ENCODE results near the gene AASS.

- TF ChIP-seq CTCF (IDR thresholded peaks at IDR 0.05) (no peak), POLR2A (IDR thresholded peaks at IDR 0.05) (no peak)
Measured at GRCh38 chr7:122033641-122034040, 110.4 kb downstream of the AASS start.

Measured in adrenal gland (tissue), 5 donors.